H7 (cell line): Measurements from ENCODE around the gene SNX18. TPM values are rescaled to one million over a fixed set of nuclear protein-coding genes. Genes with fewer than 3 reads are reported as not detected.

Experiments used
- DNase-seq: peaks from one replicate; pipeline ENCODE4 v3.0.0; 2012
- H3K27me3 ChIP-seq: 2 replicates; pipeline ENCODE4 v1.6.0; 2011; ENCODE audit warnings: mild to moderate bottlenecking, low read length; ENCODE audit not compliant: control insufficient read depth, insufficient read depth
- H3K36me3 ChIP-seq: replicated peaks from 2 replicates; pipeline ENCODE4 v1.5.1; 2011; ENCODE audit warnings: low read length; ENCODE audit not compliant: control insufficient read depth, insufficient read depth
- H3K4me3 ChIP-seq: 2 replicates; pipeline ENCODE4 v1.5.1; 2011; ENCODE audit warnings: low read depth, mild to moderate bottlenecking, control low read depth, low read length, moderate library complexity; ENCODE audit not compliant: insufficient read depth
- total RNA-seq: library from RNA; depleted of rRNA; stranded (reverse); fragments of >200 nt; shearing (Covaris generic); gene quantifications from 2 replicates; pipeline ENCODE4 v1.2.3, GENCODE V29; 2014

The SNX18 gene
- total RNA-seq, 1 experiment from 2014 or later: 26.2 TPM

- no peaks in the 10 kb centered on the region for H3K27me3 ChIP-seq
Measured at GRCh38 chr5:54570916-54571315, 53.4 kb downstream of the SNX18 start.

DNA sequence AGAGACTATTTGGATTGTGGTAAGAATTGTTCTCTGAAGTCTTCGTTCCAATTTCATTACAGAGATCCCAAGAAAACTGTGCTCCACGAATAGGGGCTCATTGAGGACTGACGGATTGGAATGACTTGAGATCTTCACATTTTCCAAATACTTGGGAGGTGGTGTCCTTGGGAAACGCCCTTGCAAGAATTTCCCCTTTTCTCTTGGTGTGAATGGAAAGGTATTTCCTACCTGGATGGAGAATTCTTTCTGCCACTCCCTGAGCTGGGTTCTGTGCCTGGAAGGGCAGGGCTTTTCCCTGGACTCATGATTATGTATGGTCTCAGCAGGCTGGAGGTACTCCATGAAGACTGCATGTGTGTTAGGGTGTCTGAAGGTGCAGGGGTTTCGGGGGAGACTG is 53.9 kb downstream of the SNX18 start:
- H3K36me3 ChIP-seq: no peaks in the 10 kb centered on the region
- no peak for DNase-seq
- H3K27me3 ChIP-seq: no peaks in the 10 kb centered on the region
- H3K4me3 ChIP-seq: no peak overlapping the region

More at GRCh38 chr5:54570916-54571315, 53.4 kb downstream of the SNX18 start:
- no peaks in the 10 kb centered on the region for H3K36me3 ChIP-seq
- H3K4me3 ChIP-seq: no peak overlapping the region
- DNase-seq: no peak

GRCh38 chr5:54573812-54574489 is 56.4 kb downstream of the SNX18 start:
- Histone ChIP-seq H3K27me3 (no peaks in the 10 kb centered on the region), H3K4me3 (no peak overlapping the region), H3K36me3 (no peaks in the 10 kb centered on the region)
- DNase-seq: no peak

- no peak overlapping the region for H3K4me3 ChIP-seq
- DNase-seq: no peak
- no peaks in the 10 kb centered on the region for H3K27me3 ChIP-seq
- H3K36me3 ChIP-seq: no peaks in the 10 kb centered on the region
Measured at GRCh38 chr5:54577528-54577927, 60.0 kb downstream of the SNX18 start.

DNA sequence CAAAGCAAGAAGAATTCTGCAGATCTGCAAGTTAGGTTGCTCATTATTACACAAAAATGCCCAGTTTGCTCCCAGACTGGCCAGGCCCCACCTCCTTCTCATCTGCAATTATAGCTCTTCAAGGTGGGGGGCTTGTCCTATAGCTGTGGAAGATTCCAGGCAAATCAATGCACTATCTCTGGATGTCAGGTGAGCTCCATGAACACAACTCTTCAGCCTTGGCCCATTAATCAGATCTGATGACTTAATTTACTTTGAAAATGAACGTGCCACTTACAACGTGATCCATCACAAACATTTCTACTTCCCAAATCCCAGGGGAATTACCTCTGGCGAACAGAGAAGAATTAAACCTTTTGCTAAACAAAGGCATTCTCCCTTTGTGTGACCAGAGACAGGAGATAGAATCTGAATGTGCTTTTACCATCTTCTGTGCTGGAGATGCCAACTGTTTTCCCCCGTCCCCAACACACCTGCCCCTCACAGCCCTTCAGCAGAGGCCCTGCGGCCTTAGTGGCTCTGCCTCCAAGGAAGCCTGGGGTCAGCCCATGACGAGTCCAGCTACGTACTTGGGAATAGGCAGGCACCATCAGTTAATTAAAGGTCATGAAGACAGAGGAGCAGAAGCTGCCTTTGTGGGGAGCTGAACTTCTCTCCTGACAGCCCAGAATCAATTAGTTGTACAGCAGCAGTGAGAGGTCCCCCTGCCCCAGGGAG is 60.5 kb downstream of the SNX18 start:
- Histone ChIP-seq H3K4me3 (no peak overlapping the region), H3K36me3 (no peaks in the 10 kb centered on the region), H3K27me3 (no peaks in the 10 kb centered on the region)
- no peak for DNase-seq

GRCh38 chr5:54579591-54580295 is 62.2 kb downstream of the SNX18 start:
- no peaks in the 10 kb centered on the region for H3K36me3 ChIP-seq
- no peaks in the 10 kb centered on the region for H3K27me3 ChIP-seq
- DNase-seq: no peak
- H3K4me3 ChIP-seq: no peak overlapping the region

GRCh38 chr5:54580997-54581811 is 63.6 kb downstream of the SNX18 start:
- H3K36me3 ChIP-seq: no peaks in the 10 kb centered on the region
- no peaks in the 10 kb centered on the region for H3K27me3 ChIP-seq
- H3K4me3 ChIP-seq: no peak overlapping the region
- peak; percentile 17 for DNase-seq

- Histone ChIP-seq H3K27me3 (no peaks in the 10 kb centered on the region), H3K4me3 (no peak overlapping the region), H3K36me3 (no peaks in the 10 kb centered on the region)
- no peak for DNase-seq
Measured at GRCh38 chr5:54581831-54582548, 64.4 kb downstream of the SNX18 start.

- DNase-seq: no peak
- Histone ChIP-seq H3K36me3 (no peaks in the 10 kb centered on the region), H3K27me3 (no peaks in the 10 kb centered on the region), H3K4me3 (no peak overlapping the region)
Measured at GRCh38 chr5:54586336-54586735, 68.8 kb downstream of the SNX18 start.

DNA sequence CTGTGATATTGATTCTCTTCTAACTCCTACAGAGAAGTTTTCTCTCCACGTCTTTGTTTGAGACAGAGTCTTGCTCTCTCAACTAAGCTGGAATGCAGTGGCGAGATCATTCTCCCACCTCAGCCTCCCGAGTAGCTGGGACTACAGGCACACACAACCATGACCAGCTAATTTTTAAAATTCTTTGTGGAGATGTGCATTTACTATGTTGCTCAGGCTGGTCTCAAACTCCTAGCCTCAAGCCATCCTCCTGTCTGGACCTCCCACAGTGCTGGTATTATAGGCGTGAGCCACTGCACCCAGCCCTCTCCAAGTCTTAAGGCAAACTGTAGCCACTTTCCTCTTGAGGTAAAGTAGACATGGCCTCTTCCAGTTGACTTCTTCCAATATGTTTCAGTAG is 72.2 kb downstream of the SNX18 start:
- H3K4me3 ChIP-seq: no peak overlapping the region
- H3K27me3 ChIP-seq: no peaks in the 10 kb centered on the region
- no peaks in the 10 kb centered on the region for H3K36me3 ChIP-seq
- DNase-seq: no peak

- Histone ChIP-seq H3K4me3 (no peak overlapping the region), H3K27me3 (no peaks in the 10 kb centered on the region), H3K36me3 (no peaks in the 10 kb centered on the region)
- no peak for DNase-seq
Measured at GRCh38 chr5:54590824-54591223, 73.3 kb downstream of the SNX18 start.

- no peak overlapping the region for H3K4me3 ChIP-seq
- no peak for DNase-seq
- H3K27me3 ChIP-seq: no peaks in the 10 kb centered on the region
- H3K36me3 ChIP-seq: no peaks in the 10 kb centered on the region
Measured at GRCh38 chr5:54593779-54594178, 76.2 kb downstream of the SNX18 start.

- Histone ChIP-seq H3K36me3 (no peaks in the 10 kb centered on the region), H3K4me3 (no peak overlapping the region), H3K27me3 (no peaks in the 10 kb centered on the region)
- no peak for DNase-seq
Measured at GRCh38 chr5:54594181-54594580, 76.6 kb downstream of the SNX18 start.

DNA sequence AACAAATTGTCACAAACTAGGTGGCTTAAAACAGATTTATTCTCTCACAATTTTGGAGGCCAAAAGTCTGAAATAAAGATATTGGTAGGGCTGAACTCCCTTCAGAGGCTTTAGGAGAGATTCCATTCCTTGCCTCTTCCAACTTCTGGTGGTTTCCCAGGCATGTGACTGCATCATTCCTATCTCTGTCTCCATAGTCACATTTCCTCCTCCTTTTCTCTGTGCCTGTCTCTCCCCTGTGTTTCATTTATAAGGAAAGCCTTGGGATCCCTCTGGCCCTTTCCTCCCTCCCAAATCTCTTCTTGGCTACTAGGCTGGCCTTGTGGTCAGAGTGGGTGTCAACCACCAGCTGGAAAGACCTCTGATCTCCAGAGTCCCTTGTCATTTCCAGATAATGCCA is 78.2 kb downstream of the SNX18 start:
- Histone ChIP-seq H3K36me3 (no peaks in the 10 kb centered on the region), H3K27me3 (no peaks in the 10 kb centered on the region), H3K4me3 (no peak overlapping the region)
- DNase-seq: no peak
